ENCODE data around the gene WNT2.

The WNT2 gene

DNA sequence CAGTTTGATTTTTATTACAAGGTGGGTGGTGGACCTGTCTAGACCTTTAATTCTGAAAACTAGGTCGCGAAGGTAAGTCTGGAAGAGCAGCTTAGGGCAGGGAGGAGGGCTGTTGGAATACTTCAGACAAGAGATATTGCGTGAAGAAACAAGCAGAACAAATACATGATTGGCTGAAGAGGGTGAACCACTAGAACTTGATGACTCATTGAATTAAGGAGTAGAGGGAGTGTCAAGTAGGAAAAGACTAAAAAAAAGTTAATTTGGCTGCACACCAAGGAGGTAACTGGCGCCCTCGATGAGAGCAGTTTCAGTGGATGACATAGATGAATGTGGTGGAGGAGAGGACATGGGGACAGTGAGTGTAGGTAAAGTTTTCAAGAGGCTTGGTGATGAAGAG is 41.3 kb downstream of the WNT2 start:
- no peaks in the 10 kb centered on the region for H3K79me2 ChIP-seq (ENCODE audit: insufficient read depth, low read depth)
- TF ChIP-seq, protein P1, sequence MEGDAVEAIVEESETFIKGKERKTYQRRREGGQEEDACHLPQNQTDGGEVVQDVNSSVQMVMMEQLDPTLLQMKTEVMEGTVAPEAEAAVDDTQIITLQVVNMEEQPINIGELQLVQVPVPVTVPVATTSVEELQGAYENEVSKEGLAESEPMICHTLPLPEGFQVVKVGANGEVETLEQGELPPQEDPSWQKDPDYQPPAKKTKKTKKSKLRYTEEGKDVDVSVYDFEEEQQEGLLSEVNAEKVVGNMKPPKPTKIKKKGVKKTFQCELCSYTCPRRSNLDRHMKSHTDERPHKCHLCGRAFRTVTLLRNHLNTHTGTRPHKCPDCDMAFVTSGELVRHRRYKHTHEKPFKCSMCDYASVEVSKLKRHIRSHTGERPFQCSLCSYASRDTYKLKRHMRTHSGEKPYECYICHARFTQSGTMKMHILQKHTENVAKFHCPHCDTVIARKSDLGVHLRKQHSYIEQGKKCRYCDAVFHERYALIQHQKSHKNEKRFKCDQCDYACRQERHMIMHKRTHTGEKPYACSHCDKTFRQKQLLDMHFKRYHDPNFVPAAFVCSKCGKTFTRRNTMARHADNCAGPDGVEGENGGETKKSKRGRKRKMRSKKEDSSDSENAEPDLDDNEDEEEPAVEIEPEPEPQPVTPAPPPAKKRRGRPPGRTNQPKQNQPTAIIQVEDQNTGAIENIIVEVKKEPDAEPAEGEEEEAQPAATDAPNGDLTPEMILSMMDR (conservative IDR thresholded peaks at IDR 0.05; ENCODE audit: low read depth, low read length), result no peak
- H3K4me1 ChIP-seq (ENCODE audit: low read depth, poor library complexity, severe bottlenecking), result no peaks in the 10 kb centered on the region
- H3K27me3 ChIP-seq (ENCODE audit: insufficient read depth, low read depth), result no peaks in the 10 kb centered on the region
- H3K9ac ChIP-seq, result no peak overlapping the region
- no peaks in the 10 kb centered on the region for H4K20me1 ChIP-seq (ENCODE audit: insufficient read depth)
- no peak overlapping the region for H2AFZ ChIP-seq (ENCODE audit: low read depth)
- no peaks in the 10 kb centered on the region for H3K36me3 ChIP-seq (ENCODE audit: insufficient read depth)
- H3K27ac ChIP-seq, result no peak overlapping the region
- H3K4me3 ChIP-seq (IDR thresholded peaks at IDR 0.05; ENCODE audit: insufficient read depth, low read depth, low read length), result no peak overlapping the region
- no peak overlapping the region for H3K4me2 ChIP-seq

- H3K9ac ChIP-seq, result no peak overlapping the region
- no peak overlapping the region for H3K4me3 ChIP-seq (IDR thresholded peaks at IDR 0.05; ENCODE audit: insufficient read depth, low read depth, low read length)
- no peak overlapping the region for H3K4me2 ChIP-seq
- no peak overlapping the region for H2AFZ ChIP-seq (ENCODE audit: low read depth)
- H3K27me3 ChIP-seq (ENCODE audit: insufficient read depth, low read depth), result no peaks in the 10 kb centered on the region
- H3K4me1 ChIP-seq (ENCODE audit: low read depth, poor library complexity, severe bottlenecking), result no peaks in the 10 kb centered on the region
- no peak overlapping the region for H3K27ac ChIP-seq
- no peaks in the 10 kb centered on the region for H3K79me2 ChIP-seq (ENCODE audit: insufficient read depth, low read depth)
- H4K20me1 ChIP-seq (ENCODE audit: insufficient read depth), result no peaks in the 10 kb centered on the region
- no peaks in the 10 kb centered on the region for H3K36me3 ChIP-seq (ENCODE audit: insufficient read depth)
- TF ChIP-seq, protein P1 (conservative IDR thresholded peaks at IDR 0.05; ENCODE audit: low read depth, low read length), result no peak
Measured at GRCh38 chr7:117279931-117280557, 42.8 kb downstream of the WNT2 start.

GRCh38 chr7:117279203-117279602 is 43.7 kb downstream of the WNT2 start:
- H3K36me3 ChIP-seq (ENCODE audit: insufficient read depth), result no peaks in the 10 kb centered on the region
- H3K27ac ChIP-seq, result no peak overlapping the region
- H3K4me3 ChIP-seq (IDR thresholded peaks at IDR 0.05; ENCODE audit: insufficient read depth, low read depth, low read length), result no peak overlapping the region
- H3K27me3 ChIP-seq (ENCODE audit: insufficient read depth, low read depth), result no peaks in the 10 kb centered on the region
- no peaks in the 10 kb centered on the region for H4K20me1 ChIP-seq (ENCODE audit: insufficient read depth)
- H3K4me2 ChIP-seq, result no peak overlapping the region
- TF ChIP-seq, protein P1 (conservative IDR thresholded peaks at IDR 0.05; ENCODE audit: low read depth, low read length), result no peak
- no peak overlapping the region for H3K9ac ChIP-seq
- H3K4me1 ChIP-seq (ENCODE audit: low read depth, poor library complexity, severe bottlenecking), result no peaks in the 10 kb centered on the region
- no peak overlapping the region for H2AFZ ChIP-seq (ENCODE audit: low read depth)
- no peaks in the 10 kb centered on the region for H3K79me2 ChIP-seq (ENCODE audit: insufficient read depth, low read depth)

GRCh38 chr7:117278040-117278439 is 44.8 kb downstream of the WNT2 start:
- no peak overlapping the region for H3K27ac ChIP-seq
- no peaks in the 10 kb centered on the region for H3K36me3 ChIP-seq (ENCODE audit: insufficient read depth)
- H4K20me1 ChIP-seq (ENCODE audit: insufficient read depth), result no peaks in the 10 kb centered on the region
- no peak overlapping the region for H2AFZ ChIP-seq (ENCODE audit: low read depth)
- H3K27me3 ChIP-seq (ENCODE audit: insufficient read depth, low read depth), result no peaks in the 10 kb centered on the region
- TF ChIP-seq, protein P1 (conservative IDR thresholded peaks at IDR 0.05; ENCODE audit: low read depth, low read length), result no peak
- no peak overlapping the region for H3K4me3 ChIP-seq (IDR thresholded peaks at IDR 0.05; ENCODE audit: insufficient read depth, low read depth, low read length)
- H3K4me2 ChIP-seq, result no peak overlapping the region
- no peak overlapping the region for H3K9ac ChIP-seq
- no peaks in the 10 kb centered on the region for H3K4me1 ChIP-seq (ENCODE audit: low read depth, poor library complexity, severe bottlenecking)
- no peaks in the 10 kb centered on the region for H3K79me2 ChIP-seq (ENCODE audit: insufficient read depth, low read depth)
